Kidney (tissue), 14 donors: Measurements from ENCODE around the gene C11orf98. TPM values are rescaled to one million over a fixed set of nuclear protein-coding genes. Genes with fewer than 3 reads are reported as not detected.
"Not testable (repeated sequence)": the region's sequence is repeated elsewhere in the genome, so short reads cannot be mapped to it uniquely, and the experiment has no call there.

Experiments
- DNase-seq, 5 donors: peaks; one replicate each; pipeline ENCODE4 v3.0.0-alpha.2; 2013 to 2020
- FAIRE-seq: peaks from 2 replicates; lab custom pipeline; 2012; peaks lifted over from hg19 to GRCh38; lab: Jason Lieb, UNC
- H3K27ac ChIP-seq, 2 donors: one replicate each; pipeline ENCODE4 v1.7.0; 2013; ENCODE audit warnings: low read depth in 2 of 2, low read length in 2 of 2, inconsistent platforms in 1 of 2
- H3K27me3 ChIP-seq: one replicate; pipeline ENCODE4 v1.7.1; 2013; ENCODE audit warnings: low read length, inconsistent platforms; ENCODE audit not compliant: control insufficient read depth, insufficient read depth
- H3K36me3 ChIP-seq, 3 donors: one replicate each; pipeline versions ENCODE4 v1.7.0 to v1.7.1; 2013; ENCODE audit warnings: low read length in 3 of 3, control low read depth in 1 of 3, inconsistent platforms in 1 of 3; ENCODE audit not compliant: insufficient read depth in 3 of 3, control insufficient read depth in 2 of 3
- H3K4me1 ChIP-seq, 3 donors: one replicate each; pipeline versions ENCODE4 v1.7.0 to v1.7.1; 2013; ENCODE audit warnings: low read length in 3 of 3, inconsistent platforms in 1 of 3, low read depth in 1 of 3; ENCODE audit not compliant: control insufficient read depth in 2 of 3, insufficient read depth in 2 of 3
- H3K4me3 ChIP-seq, 3 donors: one replicate each; pipeline versions ENCODE4 v1.7.0 to v1.8.1; 2013; ENCODE audit warnings: low read length in 3 of 3, control low read depth in 1 of 3, inconsistent platforms in 1 of 3
- H3K9ac ChIP-seq, 3 donors: one replicate each; pipeline versions ENCODE4 v1.7.0 to v1.7.1; 2013; ENCODE audit warnings: low read length in 3 of 3, control low read depth in 1 of 3, inconsistent platforms in 1 of 3
- H3K9me3 ChIP-seq, 3 donors: one replicate each; pipeline versions ENCODE4 v1.7.0 to v1.7.1; 2013; ENCODE audit warnings: low read length in 3 of 3, control low read depth in 1 of 3, inconsistent platforms in 1 of 3; ENCODE audit not compliant: control insufficient read depth in 2 of 3, insufficient read depth in 1 of 3
- intact Hi-C: fragments of 100-400 bp; cut with DNase I; formaldehyde crosslinking; loops from one replicate; pipeline ENCODE4 v1.11.1; 2022
- polyA plus RNA-seq: library from polyadenylated mRNA; stranded (reverse); fragments of 350-450 nt; fragmentation: Illumina TruSeq; extraction: RNeasy Lipid Tissue Mini Kit (QIAGEN cat#74804); gene quantifications from one replicate; pipeline ENCODE4 v1.2.3, GENCODE V29; 2014; ENCODE audit warnings: low read depth, low replicate concordance; ENCODE audit not compliant: insufficient read depth
- total RNA-seq: library from RNA; stranded (reverse); fragmentation: NEBNext Ultra II Directional; extraction: Animal tissue kit (Norgen Biotek cat#: 25700); gene quantifications from one replicate; pipeline ENCODE4 v1.2.1, GENCODE V29; 2021
- TF ChIP-seq, protein P1 (sequence below): IDR thresholded peaks from 3 replicates; pipeline ENCODE4 v1.5.1; 2012; ENCODE audit warnings: mild to moderate bottlenecking, moderate library complexity, borderline replicate concordance; ENCODE audit not compliant: insufficient read depth; ENCODE audit errors: extremely low read depth
- donor health status: control.
- donor health status: control.
- donor health status: control.
- donor health status: control.
- donor health status: control.
- donor health status: DM: yes; HTN: yes; CAD: no.
- donor health status: Normal renal cell carcinoma (clear cell type).

C11orf98 gene
- total and polyA plus RNA-seq, 2 donors from 2014 or later, result 44.5 to 138 TPM

DNA sequence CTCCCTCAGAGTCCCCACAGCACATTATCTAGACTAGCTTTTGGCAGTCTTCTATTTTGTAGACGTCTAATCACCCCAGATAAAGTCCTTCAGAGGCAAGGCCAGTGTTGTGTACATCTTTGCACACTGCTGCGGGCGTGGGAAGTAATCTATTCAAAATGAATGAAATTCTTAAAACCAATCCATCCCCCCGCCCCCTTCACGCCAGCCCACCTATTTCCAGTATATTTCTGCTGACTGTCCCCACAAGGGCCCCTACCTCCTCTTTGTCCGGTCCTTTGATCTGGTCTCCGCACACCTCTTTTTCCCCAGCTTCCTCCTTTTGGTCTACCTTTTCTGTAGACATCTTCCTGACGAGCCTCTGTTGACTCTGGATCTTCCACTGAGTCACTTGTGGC is 41.8 kb upstream of the C11orf98 start:
- intact Hi-C loops, result no loop called here
- TF ChIP-seq, protein P1, sequence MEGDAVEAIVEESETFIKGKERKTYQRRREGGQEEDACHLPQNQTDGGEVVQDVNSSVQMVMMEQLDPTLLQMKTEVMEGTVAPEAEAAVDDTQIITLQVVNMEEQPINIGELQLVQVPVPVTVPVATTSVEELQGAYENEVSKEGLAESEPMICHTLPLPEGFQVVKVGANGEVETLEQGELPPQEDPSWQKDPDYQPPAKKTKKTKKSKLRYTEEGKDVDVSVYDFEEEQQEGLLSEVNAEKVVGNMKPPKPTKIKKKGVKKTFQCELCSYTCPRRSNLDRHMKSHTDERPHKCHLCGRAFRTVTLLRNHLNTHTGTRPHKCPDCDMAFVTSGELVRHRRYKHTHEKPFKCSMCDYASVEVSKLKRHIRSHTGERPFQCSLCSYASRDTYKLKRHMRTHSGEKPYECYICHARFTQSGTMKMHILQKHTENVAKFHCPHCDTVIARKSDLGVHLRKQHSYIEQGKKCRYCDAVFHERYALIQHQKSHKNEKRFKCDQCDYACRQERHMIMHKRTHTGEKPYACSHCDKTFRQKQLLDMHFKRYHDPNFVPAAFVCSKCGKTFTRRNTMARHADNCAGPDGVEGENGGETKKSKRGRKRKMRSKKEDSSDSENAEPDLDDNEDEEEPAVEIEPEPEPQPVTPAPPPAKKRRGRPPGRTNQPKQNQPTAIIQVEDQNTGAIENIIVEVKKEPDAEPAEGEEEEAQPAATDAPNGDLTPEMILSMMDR, result no peak
- Histone ChIP-seq H3K36me3 (peaks cover 0 to 11% (median 2%) of the 10 kb centered on the region in 3 donors), H3K4me1 (peaks cover 0 to 30% (median 29%) of the 10 kb centered on the region in 3 donors), H3K27me3 (no peaks in the 10 kb centered on the region), H3K9ac (peak overlapping the region in 2 of 3 donors; percentile 79 to 89), H3K27ac (peak overlapping the region; percentile 93 to 94), H3K4me3 (peak overlapping the region; percentile 50 to 83 (median 67)), H3K9me3 (no peaks in the 10 kb centered on the region)
- FAIRE-seq (no peak), DNase-seq (peak in 1 of 5 donors; percentile 68)

DNA sequence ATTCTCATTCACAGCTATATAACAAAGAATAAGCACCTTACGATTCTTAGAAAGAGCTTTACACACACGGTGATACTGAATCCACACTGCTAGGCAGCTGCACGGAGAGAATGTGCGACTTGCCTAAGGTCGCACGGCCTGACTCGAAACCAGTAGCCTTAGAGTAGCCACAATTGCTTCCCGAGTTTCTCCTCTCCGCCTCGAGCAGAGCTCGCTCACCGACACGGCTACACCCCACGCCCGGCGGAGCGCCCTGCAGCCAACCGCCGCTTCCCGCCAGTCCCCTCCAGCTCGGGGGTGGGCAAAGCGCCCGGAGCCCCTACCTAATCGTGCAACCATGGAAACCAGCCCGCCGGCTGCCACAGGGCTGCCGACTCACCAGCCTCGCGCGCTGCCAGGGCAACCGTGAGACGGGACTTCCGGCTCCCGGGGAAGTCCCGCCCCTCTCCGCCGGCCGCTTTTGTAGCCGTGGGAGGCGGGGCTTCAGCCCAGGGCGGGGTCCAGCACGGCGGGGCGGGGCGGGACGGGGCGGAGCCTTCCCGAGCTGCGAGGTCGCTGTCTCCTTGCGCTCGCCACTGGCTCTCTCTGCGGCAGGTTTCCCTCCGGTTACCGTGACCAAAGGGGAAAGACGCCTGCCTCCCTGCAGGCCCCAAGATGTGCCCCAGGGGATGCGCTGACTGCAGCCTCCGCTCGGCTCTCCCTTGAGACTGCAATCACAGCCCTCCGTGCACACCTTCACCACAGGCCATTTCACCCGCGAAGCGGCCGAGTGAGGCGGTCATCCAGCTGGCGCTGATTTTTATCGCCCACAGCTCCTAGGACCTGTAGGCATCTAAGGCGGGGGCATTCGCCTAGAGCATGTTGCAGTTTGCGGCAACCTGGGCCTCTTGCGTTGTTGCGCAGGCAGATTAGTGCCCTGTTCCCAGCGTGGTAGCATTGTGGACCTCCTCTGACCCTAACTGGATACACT is 41.2 kb upstream of the C11orf98 start:
- TF ChIP-seq, protein P1, result no peak
- Histone ChIP-seq H3K27ac (peak overlapping the region; percentile 93 to 94), H3K27me3 (no peaks in the 10 kb centered on the region), H3K9ac (peak overlapping the region; percentile 84 to 97 (median 93)), H3K4me3 (peak overlapping the region; percentile 93 to 98 (median 96)), H3K9me3 (no peaks in the 10 kb centered on the region), H3K4me1 (peaks cover 0 to 30% (median 29%) of the 10 kb centered on the region in 3 donors), H3K36me3 (peaks cover 2 to 13% (median 3%) of the 10 kb centered on the region in 3 donors)
- FAIRE-seq (no peak), DNase-seq (peak; percentile 96 to 99 (median 98))
- intact Hi-C loops, result no loop called here

DNA sequence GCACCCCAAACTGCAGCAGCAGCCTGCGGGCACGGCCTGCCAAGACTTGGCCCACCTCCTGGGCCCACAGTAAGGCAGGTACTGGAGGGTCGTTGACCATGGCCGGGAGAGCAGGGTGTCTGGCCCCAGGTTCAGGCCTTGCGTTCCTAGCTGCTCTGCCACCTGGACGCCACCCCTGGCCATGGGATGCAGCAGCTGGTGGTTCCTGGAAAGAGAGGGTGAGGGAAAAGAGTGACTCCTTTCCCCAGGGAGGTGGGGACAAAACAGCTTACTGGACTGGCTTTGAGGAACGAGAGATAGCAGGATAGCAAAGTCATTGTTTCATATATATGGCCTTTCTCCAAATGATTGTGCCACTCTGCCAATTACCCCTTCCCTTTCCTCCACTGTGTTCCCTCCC is 40.4 kb upstream of the C11orf98 start:
- Histone ChIP-seq H3K27me3 (no peaks in the 10 kb centered on the region), H3K4me3 (peak overlapping the region; percentile 93 to 98 (median 96)), H3K36me3 (peaks cover 2 to 13% (median 4%) of the 10 kb centered on the region in 3 donors), H3K4me1 (peaks cover 0 to 30% (median 29%) of the 10 kb centered on the region in 3 donors), H3K27ac (peak overlapping the region; percentile 79 to 87), H3K9ac (peak overlapping the region; percentile 84 to 97 (median 93)), H3K9me3 (no peaks in the 10 kb centered on the region)
- no peak for FAIRE-seq
- TF ChIP-seq, protein P1, result no peak
- intact Hi-C loops, result no loop called here
- DNase-seq, result peak in 4 of 5 donors; percentile 26 to 65 (median 42)

DNA sequence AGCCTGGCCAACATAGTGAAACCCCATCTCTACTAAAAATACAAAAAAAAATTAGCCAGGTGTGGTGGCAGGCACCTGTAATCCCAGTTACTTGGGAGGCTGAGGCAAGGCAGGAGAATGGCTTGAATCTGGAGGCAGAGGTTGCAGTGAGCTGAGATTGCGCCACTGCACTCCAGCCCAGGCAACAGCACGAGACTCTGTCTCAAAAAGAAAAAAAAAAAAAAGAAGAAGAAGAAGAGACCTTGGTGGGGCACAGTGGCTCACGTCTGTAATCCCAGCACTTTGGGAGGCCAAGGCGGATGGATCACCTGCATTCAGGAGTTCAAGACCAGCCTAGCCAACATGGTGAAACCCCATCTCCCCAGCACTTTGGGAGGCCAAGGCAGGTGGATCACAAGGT is 38.9 kb upstream of the C11orf98 start:
- DNase-seq, H3K4me3 ChIP-seq, H3K9me3 ChIP-seq, intact Hi-C loops, H3K27ac ChIP-seq, FAIRE-seq, H3K9ac ChIP-seq, H3K27me3 ChIP-seq: not testable (repeated sequence)
- H3K4me1 ChIP-seq, result peaks cover 0 to 23% (median 21%) of the 10 kb centered on the region in 3 donors
- peaks cover 2 to 12% (median 2%) of the 10 kb centered on the region in 3 donors for H3K36me3 ChIP-seq
